IgD-negative memory B cell (primary cell): ENCODE results near the gene MAP4K2. TPM values are rescaled to one million over a fixed set of nuclear protein-coding genes. Genes with fewer than 3 reads are reported as not detected.
"Not testable (repeated sequence)": the region's sequence is repeated elsewhere in the genome, so short reads cannot be mapped to it uniquely, and the experiment has no call there.

ENCODE experiments used
- H3K27ac Mint-ChIP-seq, 3 donors: one replicate each; pipeline ENCODE4 v1.8.0; 2020 to 2022; ENCODE audit warnings: mild to moderate bottlenecking in 3 of 3, mixed read lengths in 3 of 3, moderate library complexity in 1 of 3
- H3K27me3 Mint-ChIP-seq: one replicate; pipeline ENCODE4 v1.8.0; 2021; ENCODE audit warnings: mixed read lengths
- H3K36me3 Mint-ChIP-seq: one replicate; pipeline ENCODE4 v1.8.0; 2020; ENCODE audit warnings: mild to moderate bottlenecking, mixed read lengths
- H3K4me1 Mint-ChIP-seq, 3 donors: one replicate each; pipeline ENCODE4 v1.8.0; 2020 to 2022; ENCODE audit warnings: mixed read lengths in 3 of 3, mild to moderate bottlenecking in 1 of 3
- H3K4me3 Mint-ChIP-seq, 4 donors: one replicate each; pipeline ENCODE4 v1.8.0; 2020 to 2022; ENCODE audit warnings: mild to moderate bottlenecking in 4 of 4, mixed read lengths in 4 of 4, moderate library complexity in 3 of 4
- H3K9me3 Mint-ChIP-seq, 3 donors: one replicate each; pipeline ENCODE4 v1.8.0; 2020 to 2021; ENCODE audit warnings: mixed read lengths in 3 of 3, mild to moderate bottlenecking in 1 of 3
- polyA plus RNA-seq: library from polyadenylated mRNA; unstranded; fragments of 300-500 nt; fragmentation: Illumina TruSeq; gene quantifications from one replicate; pipeline ENCODE4 v1.2.3, GENCODE V29; 2021

MAP4K2 gene
- polyA plus RNA-seq = 68.1 TPM

DNA sequence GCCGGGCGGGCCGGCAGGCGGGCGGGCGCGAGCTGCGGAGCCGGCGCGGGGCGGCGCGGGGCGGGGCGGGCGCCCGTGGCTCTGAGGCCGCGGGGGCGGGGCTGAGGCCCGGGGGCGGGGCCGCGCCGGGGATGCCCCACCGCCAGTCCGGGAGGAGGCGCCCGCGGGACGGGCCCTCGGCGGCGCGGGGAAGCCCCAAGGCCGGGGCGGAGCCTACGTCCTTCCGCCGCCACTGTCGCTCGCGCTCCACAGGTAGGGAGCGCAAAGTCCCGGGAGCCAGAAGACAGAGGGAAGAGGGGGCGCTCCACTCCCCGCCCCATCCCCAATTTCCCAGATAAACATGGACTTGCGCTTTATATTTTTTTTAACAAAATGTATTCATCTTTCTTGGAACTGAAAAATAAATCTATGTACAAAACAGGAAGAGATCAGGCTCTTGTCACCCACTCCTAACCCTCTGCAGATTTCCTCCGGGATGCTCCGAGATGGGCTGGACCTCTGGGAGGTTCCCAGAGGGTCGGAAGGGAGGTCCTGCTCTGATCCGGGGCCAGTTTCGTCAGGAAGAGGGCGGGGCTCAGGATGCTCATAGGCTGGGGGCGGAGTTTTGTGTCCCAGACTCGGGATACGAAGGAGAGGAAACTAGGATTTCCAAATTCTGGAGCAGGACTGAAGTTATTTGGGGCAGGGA lies at the start of gene MAP4K2:
MAP4K2 (minus strand) TSS at position 57 of the 688 bp plus-strand sequence. CDS start 65 bp downstream, outside the sequence.
- Mint-ChIP-seq H3K4me3 (peak within 1 kb of the TSS; percentile 88 to 95 (median 94)), H3K27me3 (no peaks in the 10 kb centered on the region), H3K4me1 (peaks cover 13 to 28% (median 22%) of the 10 kb centered on the region in 3 donors)

DNA sequence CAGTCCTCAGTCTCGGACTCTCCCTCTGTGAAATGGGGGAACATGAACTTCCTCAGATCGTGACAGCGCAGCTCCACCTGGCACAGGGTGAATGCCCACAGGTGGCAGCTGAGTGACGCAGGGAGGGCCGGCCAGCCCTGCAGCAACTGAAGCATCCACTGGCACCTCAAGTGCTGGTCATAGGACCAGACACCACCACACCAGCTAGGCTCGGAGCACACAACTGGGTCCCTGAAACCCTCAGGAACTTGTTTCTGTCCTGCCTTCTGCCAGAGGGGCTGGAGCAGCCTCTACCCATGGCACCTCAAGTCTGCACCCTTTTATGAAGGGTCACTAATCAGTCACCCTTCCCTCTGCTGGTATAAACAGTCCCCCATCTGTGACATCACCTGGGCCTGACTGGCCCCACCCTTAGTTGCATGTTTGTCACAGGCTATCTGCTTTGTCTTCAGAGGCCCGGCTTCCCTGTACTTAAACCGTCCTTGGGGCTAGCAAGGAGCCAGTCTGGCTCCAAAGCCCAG lies 48.9 kb upstream of the MAP4K2 start:
- Mint-ChIP-seq H3K27me3 (no peaks in the 10 kb centered on the region), H3K4me1 (peaks cover 59 to 79% (median 62%) of the 10 kb centered on the region in 3 donors), H3K27ac (peak overlapping the region; percentile 95 to 99 (median 95)), H3K9me3 (no peaks in the 10 kb centered on the region), H3K4me3 (peak overlapping the region; percentile 72 to 89 (median 82)), H3K36me3 (peaks cover 6% of the 10 kb centered on the region)

More for the DNA sequence above, at the start of gene MAP4K2:
- Mint-ChIP-seq H3K9me3 (no peaks in the 10 kb centered on the region), H3K36me3 (peaks cover 7% of the 10 kb centered on the region), H3K27ac (peak within 1 kb of the TSS; percentile 94 to 96 (median 95))

DNA sequence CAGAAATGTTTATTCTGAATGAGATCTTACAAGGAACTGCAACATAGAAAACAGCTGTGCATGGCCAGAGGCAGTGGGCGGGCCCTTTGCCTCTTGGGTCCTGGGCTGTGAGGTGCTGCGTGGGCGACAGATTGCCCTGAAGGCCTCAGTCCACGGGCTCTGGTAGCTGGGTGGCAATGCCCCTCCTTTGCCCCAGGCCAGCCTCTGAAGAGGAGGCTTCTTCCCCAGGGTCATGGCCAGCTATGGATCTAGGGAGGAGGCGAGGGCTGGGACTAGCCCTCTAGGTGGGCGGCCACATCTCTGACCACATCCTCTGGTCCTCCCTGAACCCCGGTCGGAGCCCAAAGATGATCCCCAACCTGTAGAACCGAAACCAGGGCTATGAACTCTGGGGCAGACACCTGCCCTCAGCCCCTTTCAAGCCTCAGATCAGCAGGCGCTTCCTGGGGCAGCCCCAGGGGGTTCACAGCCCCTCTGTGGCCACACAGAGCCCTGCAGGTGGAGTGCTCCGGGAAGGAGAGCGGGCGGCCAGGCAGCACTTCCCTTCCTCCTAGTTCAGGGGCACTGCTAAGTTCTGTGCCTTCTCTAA lies 48.1 kb upstream of the MAP4K2 start:
- no peaks in the 10 kb centered on the region for H3K9me3 Mint-ChIP-seq
- no peaks in the 10 kb centered on the region for H3K27me3 Mint-ChIP-seq
- H3K4me3 Mint-ChIP-seq = peak overlapping the region; percentile 13 to 89 (median 77)
- H3K4me1 Mint-ChIP-seq = peaks cover 57 to 76% (median 60%) of the 10 kb centered on the region in 3 donors
- H3K36me3 Mint-ChIP-seq = peaks cover 6% of the 10 kb centered on the region
- peak overlapping the region; percentile 95 to 99 (median 95) for H3K27ac Mint-ChIP-seq

DNA sequence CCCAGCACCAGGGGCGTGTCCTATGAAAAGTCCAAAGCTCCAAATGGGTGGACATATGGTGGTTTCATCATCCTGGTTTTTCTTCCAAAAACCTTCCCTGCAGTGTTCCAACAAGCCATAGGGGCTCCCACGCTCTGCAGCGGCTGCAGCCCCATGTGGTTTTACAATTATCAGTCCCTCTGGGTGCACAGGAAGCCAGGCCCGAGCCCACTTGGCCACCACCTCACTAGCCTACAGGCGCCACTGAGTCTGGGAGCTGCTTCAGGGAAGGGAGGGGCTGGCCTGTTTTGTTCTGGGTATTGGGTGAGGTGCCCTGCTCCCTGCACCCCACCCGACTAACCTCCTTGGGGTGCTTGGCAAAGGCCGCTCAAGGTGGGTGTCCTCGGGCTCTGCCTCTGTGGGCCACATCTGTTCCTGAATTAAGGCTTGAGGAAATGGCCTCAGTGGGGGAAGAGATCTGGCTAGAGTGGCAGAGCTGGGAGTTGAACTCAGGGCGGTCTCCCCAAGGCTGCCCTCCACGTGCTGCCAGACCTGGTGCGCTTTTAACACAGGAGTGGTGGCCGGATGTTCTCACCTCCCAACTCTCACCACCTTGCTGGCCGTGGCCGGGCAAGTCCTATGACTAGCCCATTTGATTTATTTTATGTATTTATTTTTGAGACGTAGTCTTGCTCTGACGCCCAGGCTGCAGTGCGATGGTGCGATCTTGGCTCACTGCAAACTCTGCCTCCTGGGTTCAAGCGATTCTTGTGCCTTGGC lies 46.8 kb upstream of the MAP4K2 start:
- Mint-ChIP-seq H3K36me3 (no peaks in the 10 kb centered on the region), H3K27ac (peak overlapping the region; percentile 86 to 95 (median 95)), H3K4me3 (peak overlapping the region in 3 of 4 donors; percentile 50 to 77 (median 76))

DNA sequence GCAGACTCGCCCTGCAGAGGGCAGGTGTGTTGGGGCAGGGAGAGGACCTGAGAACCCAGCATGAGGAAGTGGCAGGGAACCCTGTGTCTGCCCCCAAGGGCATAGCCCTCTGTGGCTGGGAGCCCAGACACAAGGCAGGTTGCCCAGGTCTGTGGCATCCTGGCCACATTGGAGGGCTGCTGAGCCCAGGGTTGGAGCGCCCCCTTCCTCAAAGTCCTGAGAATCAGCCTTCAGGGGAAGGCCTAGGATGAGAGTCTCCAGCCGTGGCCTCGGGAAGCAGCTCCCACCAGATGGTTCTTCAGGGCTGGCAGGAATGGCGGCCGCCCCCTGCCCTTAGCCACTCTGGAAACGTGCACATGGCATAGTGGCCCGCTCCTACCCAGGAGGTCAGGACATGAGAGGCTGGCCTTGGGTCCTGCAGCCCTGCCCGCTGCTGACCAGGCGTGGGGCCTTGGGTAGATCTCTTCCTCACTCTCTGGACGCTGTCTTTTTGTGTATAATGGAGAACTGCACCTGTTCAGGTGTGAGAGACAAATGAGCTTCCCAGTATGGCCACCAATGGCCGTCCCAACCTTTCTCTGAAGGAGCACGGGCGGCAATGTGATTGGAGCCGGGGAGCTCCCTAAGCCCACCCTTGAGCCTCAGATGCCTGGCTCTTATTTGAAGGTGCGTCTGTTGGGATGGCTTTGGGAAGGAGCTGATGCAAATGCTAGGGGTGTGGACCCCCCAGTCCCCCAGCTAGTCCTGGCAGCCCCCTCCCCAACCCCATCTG lies 46.0 kb upstream of the MAP4K2 start:
- H3K9me3 Mint-ChIP-seq = no peaks in the 10 kb centered on the region
- peak overlapping the region; percentile 59 to 95 (median 86) for H3K27ac Mint-ChIP-seq
- H3K4me3 Mint-ChIP-seq = peak overlapping the region in 3 of 4 donors; percentile 50 to 93 (median 76)
- peaks cover 50 to 62% (median 51%) of the 10 kb centered on the region in 3 donors for H3K4me1 Mint-ChIP-seq
- H3K27me3 Mint-ChIP-seq = no peaks in the 10 kb centered on the region
- H3K36me3 Mint-ChIP-seq = no peaks in the 10 kb centered on the region

More for the DNA sequence above, 46.8 kb upstream of the MAP4K2 start:
- H3K9me3 Mint-ChIP-seq = no peaks in the 10 kb centered on the region
- no peaks in the 10 kb centered on the region for H3K27me3 Mint-ChIP-seq
- peaks cover 50 to 68% (median 54%) of the 10 kb centered on the region in 3 donors for H3K4me1 Mint-ChIP-seq

DNA sequence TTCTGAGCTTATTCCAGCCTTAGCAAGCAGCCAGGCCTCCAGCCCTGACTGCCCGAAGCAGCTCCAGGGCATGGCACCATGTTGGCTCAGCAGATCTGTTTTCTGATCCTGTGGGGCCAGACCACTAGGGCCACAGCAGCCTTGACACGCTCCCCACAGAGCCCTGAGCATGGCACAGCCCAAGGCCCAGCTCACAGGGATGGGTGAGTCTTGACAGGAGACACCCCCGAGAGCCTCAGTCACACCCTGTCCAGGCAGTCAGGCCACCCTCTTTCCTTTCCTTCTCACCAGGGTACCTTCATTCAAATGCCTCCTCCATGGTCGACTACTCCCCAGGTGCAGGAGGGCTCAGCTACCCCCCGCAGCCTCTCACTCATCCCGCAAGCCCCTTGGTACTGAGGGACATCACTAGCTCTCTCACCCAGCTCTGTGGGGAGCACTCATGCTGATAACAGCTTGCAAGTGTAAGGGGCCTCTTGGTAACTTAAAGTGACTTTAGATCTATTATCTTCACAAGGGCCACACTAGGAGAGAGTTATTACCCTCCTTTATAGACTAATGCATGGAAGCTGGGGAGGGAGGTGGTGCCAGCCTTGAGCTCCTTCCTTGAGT lies 45.3 kb upstream of the MAP4K2 start:
- no peaks in the 10 kb centered on the region for H3K27me3 Mint-ChIP-seq
- H3K27ac Mint-ChIP-seq = peak overlapping the region; percentile 39 to 95 (median 86)
- H3K4me3 Mint-ChIP-seq = peak overlapping the region in 3 of 4 donors; percentile 50 to 93 (median 76)
- H3K9me3 Mint-ChIP-seq = no peaks in the 10 kb centered on the region
- H3K4me1 Mint-ChIP-seq = peaks cover 47 to 59% (median 51%) of the 10 kb centered on the region in 3 donors
- H3K36me3 Mint-ChIP-seq = no peaks in the 10 kb centered on the region

DNA sequence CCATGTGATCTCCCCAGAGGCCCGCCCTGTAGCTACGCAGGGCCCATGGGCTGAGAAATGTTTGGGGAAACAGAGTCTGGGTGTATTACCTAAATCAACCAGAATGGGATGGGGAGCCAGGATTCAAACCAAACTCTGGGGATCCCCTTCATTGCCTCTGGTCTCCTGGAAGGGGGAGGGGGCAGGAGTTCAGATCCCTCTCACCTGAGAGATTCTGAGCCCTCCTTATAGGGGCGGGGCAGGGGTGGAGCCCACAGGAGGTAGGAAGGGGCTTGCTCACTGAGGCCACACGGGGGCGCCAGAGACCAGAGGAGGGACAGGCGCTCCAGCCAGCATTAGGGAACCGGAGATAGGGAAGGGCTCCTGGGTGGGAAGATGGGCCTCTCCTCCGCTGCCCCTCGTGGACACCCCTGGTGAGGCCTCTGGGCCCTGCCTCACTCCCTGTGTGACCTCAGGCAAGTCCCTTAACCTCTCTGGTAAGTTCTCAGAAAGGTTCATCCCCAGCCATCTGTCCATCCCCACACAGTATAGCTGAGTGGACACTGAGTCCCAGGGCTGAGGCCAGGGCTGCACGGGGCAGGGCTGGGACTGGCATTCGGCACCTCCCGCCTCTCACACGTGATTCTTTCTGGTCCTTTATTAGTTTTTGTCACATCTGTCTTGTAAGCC lies 44.1 kb upstream of the MAP4K2 start:
- Mint-ChIP-seq H3K4me3 (peak overlapping the region; percentile 8 to 81 (median 60)), H3K9me3 (no peaks in the 10 kb centered on the region), H3K27ac (peak overlapping the region in 2 of 3 donors; percentile 57 to 95), H3K4me1 (peaks cover 36 to 47% (median 44%) of the 10 kb centered on the region in 3 donors), H3K27me3 (no peaks in the 10 kb centered on the region), H3K36me3 (no peaks in the 10 kb centered on the region)

DNA sequence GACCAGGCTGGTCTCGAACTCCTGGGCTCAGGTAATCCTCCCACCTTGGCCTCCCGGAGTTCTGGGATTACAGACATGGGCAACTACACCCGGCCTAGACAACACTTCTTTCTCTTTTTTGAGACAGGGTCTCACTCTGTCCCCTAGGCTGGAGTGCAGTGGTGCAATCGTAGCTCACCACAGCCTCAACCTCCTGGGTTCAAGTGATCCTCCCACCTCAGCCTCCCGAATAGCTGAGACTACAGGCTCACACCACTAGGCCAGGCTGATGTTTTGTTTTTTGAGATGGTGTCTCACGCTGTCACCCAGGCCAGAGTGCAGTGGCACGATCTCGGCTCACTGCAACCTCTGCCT lies 42.7 kb upstream of the MAP4K2 start:
- H3K4me3 Mint-ChIP-seq = peak overlapping the region in 3 of 4 donors; percentile 17 to 83 (median 57)
- not testable (repeated sequence) for H3K27me3 Mint-ChIP-seq, H3K9me3 Mint-ChIP-seq, H3K36me3 Mint-ChIP-seq
- H3K27ac Mint-ChIP-seq = peak overlapping the region in 1 of 3 donors; percentile 29
- peaks cover 24 to 33% (median 33%) of the 10 kb centered on the region in 3 donors for H3K4me1 Mint-ChIP-seq

DNA sequence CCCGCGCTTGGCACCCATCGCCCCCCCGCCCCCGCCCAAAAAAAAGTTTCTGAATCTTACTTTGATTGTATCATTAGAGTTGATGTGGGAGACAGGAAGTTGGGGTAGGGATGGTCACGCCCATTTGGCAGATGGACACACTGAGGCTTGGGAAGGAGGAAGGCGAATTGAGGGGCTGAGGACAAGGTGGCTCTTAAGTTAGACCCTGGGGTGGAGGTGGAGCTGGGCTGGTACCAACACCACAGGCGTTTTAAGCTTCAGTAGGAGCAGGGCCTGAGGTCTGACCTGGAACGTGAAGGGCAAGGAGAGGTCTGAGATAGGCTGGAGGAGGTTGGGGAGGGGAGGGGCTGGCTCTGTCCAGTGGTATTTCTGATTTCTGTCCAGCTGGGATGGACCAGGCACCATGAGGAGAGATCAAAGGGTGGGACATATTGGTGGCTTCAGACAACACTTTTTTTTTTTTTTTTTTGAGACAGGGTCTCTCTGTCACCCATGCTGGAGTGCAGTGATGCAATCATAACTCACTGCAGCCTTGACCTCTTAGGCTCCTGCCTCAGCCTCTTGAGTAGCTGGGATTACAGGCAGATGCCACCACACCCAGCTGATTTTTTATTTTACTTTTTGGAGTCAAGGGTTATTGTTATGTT lies 42.2 kb upstream of the MAP4K2 start:
- Mint-ChIP-seq H3K4me3 (peak overlapping the region; percentile 57 to 84 (median 78)), H3K27ac (peak overlapping the region; percentile 29 to 86 (median 46)), H3K36me3 (no peaks in the 10 kb centered on the region), H3K9me3 (no peaks in the 10 kb centered on the region), H3K27me3 (no peaks in the 10 kb centered on the region), H3K4me1 (peaks cover 23 to 32% (median 31%) of the 10 kb centered on the region in 3 donors)

DNA sequence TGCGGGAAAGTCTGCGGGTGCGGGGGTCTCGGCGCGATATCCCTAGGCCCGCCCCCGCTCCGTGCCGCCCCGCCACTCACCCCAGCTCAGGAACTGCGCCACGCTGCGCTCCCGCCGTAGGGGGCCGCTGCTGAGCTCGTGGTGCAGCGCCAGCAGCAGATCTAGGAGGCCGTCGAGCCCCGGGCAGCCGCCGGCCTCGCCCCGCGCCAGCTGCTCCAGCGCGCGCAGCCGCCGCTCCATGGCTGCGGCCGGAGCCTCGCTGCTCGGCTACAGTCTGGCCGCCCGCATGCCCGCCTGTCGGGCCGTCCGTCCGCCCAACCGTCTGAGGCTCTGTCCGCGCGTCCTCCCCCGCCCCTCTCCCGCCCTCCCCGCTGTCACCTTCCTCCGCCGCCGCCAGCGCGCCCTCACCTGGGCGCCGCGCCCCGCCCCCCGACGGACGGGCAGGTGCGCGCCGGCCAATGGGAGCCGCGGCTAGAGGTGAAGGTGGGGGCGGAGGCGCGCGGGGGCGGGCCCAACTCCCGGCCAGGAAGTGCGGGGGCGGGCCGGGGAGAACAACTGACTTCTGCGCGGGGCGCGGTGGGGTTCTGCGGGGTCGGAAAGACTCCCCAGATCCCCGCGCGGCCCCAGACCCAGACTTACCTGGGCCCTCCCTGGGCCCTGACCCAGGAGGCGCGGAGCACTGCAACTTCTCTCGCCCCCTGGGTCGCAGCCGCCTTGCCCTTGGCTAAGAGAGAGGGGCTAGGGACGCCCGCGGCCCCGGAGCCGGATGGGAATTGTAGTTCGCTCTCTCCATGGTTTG lies 41.5 kb upstream of the MAP4K2 start, which contains the start of gene CDC42BPG:
CDC42BPG (minus strand) TSS at position 324 of the 799 bp plus-strand sequence; CDS start at position 240, 84 bp downstream.
- H3K27me3 Mint-ChIP-seq = no peaks in the 10 kb centered on the region
- H3K27ac Mint-ChIP-seq = peak within 1 kb of the TSS; percentile 29 to 90 (median 86)
- H3K4me3 Mint-ChIP-seq = peak within 1 kb of the TSS; percentile 73 to 91 (median 84)
- no peaks in the 10 kb centered on the region for H3K36me3 Mint-ChIP-seq
- H3K9me3 Mint-ChIP-seq = no peaks in the 10 kb centered on the region
- peaks cover 23 to 30% (median 27%) of the 10 kb centered on the region in 3 donors for H3K4me1 Mint-ChIP-seq

DNA sequence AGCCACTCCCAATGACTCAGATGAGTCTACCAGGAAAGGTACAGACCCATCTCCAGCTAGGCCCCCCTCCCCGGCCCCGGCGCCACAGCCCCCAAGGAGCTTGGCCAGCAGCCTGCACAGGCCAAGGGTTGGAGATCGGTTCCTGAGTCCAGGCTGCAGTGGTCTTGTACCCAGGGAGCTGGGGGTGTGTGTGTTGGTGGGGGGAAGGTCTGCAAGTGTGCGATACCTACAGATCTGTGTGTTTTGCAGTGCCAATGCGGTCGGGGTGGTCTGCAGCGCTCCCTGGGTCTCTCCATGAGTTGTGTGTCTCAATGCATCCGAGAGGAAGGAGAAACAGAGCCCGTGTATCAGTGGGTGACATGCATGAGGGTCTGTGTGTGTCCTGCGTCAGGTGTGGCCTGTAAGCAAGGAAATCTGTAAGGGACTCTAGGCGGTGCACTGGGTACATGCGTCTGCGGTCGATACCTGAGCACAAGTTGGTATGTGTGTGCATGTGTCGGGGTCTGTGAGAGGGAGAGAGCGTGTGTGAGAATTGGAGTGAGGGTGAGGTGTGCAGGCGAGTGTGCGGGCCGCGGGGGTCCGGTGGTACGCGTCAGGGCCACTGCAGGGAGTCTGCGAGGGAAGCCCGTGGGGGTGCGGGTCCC lies 40.8 kb upstream of the MAP4K2 start:
- Mint-ChIP-seq H3K4me3 (peak overlapping the region; percentile 73 to 91 (median 84)), H3K27ac (peak overlapping the region in 2 of 3 donors; percentile 27 to 90), H3K9me3 (no peaks in the 10 kb centered on the region), H3K36me3 (no peaks in the 10 kb centered on the region), H3K4me1 (peaks cover 17 to 23% (median 22%) of the 10 kb centered on the region in 3 donors), H3K27me3 (no peaks in the 10 kb centered on the region)
